K562 (cell line): Measurements from ENCODE around the gene GLUL.
A peak's percentile ranks its signal among the peaks of the same experiment; 100 is the strongest.

ENCODE experiments used
- CTCF ChIP-seq, 3 experiments: IDR thresholded peaks in 2 of 3; conservative IDR thresholded peaks in 1 of 3; 2 replicates each; pipeline ENCODE4 v1.5.1; 2011 to 2012; ENCODE audit warnings: low read length in 3 of 3, mild to moderate bottlenecking in 3 of 3, control low read depth in 2 of 3, improper control_type of control experiment in 1 of 3, inconsistent platforms in 1 of 3, low read depth in 1 of 3, mixed read lengths in 1 of 3, moderate library complexity in 1 of 3; ENCODE audit not compliant: insufficient read depth in 2 of 3
- JUN ChIP-seq, 2 experiments: sonication (generic) in 1 of 2; formaldehyde crosslinking in 1 of 2; IDR thresholded peaks; 2 replicates each; pipeline versions ENCODE4 v1.6.1 to v1.8.0; 2012 to 2022; ENCODE audit warnings: borderline replicate concordance in 2 of 2, mild to moderate bottlenecking in 2 of 2, improper control_type of control experiment in 1 of 2, low read depth in 1 of 2, low read length in 1 of 2, missing genetic modification reagents in 1 of 2
- KLF16 ChIP-seq: IDR thresholded peaks from 2 replicates; pipeline ENCODE4 v1.6.1; 2016; ENCODE audit warnings: antibody characterized with exemption
- POLR2AphosphoS5 ChIP-seq: IDR thresholded peaks from 2 replicates; pipeline ENCODE4 v1.6.1; 2011; ENCODE audit warnings: mild to moderate bottlenecking, low read depth, low read length, moderate library complexity; ENCODE audit not compliant: control insufficient read depth, insufficient read depth
- SOX6 ChIP-seq: fragments of 450-650 bp; IDR thresholded peaks from 2 replicates; pipeline ENCODE4 v1.6.1; 2014; ENCODE audit warnings: mild to moderate bottlenecking
- SPI1 ChIP-seq: IDR thresholded peaks from 2 replicates; pipeline ENCODE4 v1.6.1; 2011; ENCODE audit warnings: low read depth, low read length, control low read depth, borderline replicate concordance
- TEAD4 ChIP-seq, 2 experiments: sonication (generic) in 1 of 2; formaldehyde crosslinking in 1 of 2; IDR thresholded peaks; 2 replicates each; pipeline versions ENCODE4 v1.6.1 to v1.8.0; 2012 to 2022; ENCODE audit warnings: borderline replicate concordance in 1 of 2, inconsistent platforms in 1 of 2, low read length in 1 of 2, mild to moderate bottlenecking in 1 of 2, missing genetic modification reagents in 1 of 2
- ZC3H11A ChIP-seq: IDR thresholded peaks from 2 replicates; pipeline ENCODE4 v1.6.1; 2012; ENCODE audit warnings: low read depth, low read length, improper control_type of control experiment
- ZNF121 ChIP-seq: sonication (generic); formaldehyde crosslinking; conservative IDR thresholded peaks from 2 replicates; pipeline ENCODE4 v1.8.0; 2022; ENCODE audit warnings: missing genetic modification reagents
- ZNF263 ChIP-seq: sonication (generic); formaldehyde crosslinking; IDR thresholded peaks from 2 replicates; pipeline ENCODE4 v1.8.0; 2022; ENCODE audit warnings: mild to moderate bottlenecking, missing genetic modification reagents, borderline replicate concordance
- ZNF398 ChIP-seq: fragments of 250-450 bp; sonication (Bioruptor Pico); IDR thresholded peaks from 2 replicates; pipeline ENCODE4 v1.8.0; 2021; ENCODE audit warnings: moderate library complexity, mild to moderate bottlenecking, inconsistent platforms

DNA sequence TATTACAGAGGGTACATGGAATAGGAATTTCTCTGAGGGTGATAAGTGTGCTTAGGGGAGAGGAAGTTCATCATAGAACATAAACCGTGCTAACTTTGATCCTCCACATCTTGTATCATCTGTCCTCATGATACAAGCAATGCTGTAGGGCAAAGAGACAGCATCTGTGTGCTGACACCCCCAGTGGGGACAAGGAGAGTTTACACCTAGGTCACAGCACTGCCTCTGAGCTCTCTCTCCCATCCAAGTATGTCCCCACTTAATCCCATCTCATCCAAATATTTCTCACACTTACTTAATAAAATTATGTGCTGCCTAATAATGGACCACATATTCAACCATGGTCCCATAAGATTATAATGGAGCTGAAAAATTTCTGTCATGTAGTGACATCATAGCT lies 13.2 kb upstream of the GLUL start:
- TF ChIP-seq ZNF121, result no peak
- TF ChIP-seq ZNF263 (CRISPR knock-in tag), result no peak
- no peak for TF ChIP-seq SPI1
- TF ChIP-seq SOX6, result no peak
- no peak for TF ChIP-seq POLR2AphosphoS5
- TF ChIP-seq ZNF398 (CRISPR knock-in tag), result no peak
- peak; percentile 31 to 38 (median 35); a peak in 5 of 6 replicates for TF ChIP-seq CTCF (IDR thresholded peaks at IDR 0.05 in 2 of 3, conservative IDR thresholded peaks at IDR 0.05 in 1 of 3; ENCODE audit: insufficient read depth in 2 of 3, low read depth in 1 of 3, low read length in 3 of 3)
- TF ChIP-seq KLF16, result no peak
- TF ChIP-seq TEAD4 (IDR thresholded peaks at IDR 0.05; ENCODE audit: low read length), result no peak
- no peak for TF ChIP-seq TEAD4 (CRISPR knock-in tag; IDR thresholded peaks at IDR 0.05; ENCODE audit: borderline replicate concordance)
- TF ChIP-seq ZC3H11A, result no peak
- no peak for TF ChIP-seq JUN (IDR thresholded peaks at IDR 0.05; ENCODE audit: borderline replicate concordance, low read depth, low read length)
- no peak for TF ChIP-seq JUN (CRISPR knock-in tag; IDR thresholded peaks at IDR 0.05; ENCODE audit: borderline replicate concordance)
